Measurements from ENCODE around the gene JSRP1.

Gene JSRP1

DNA sequence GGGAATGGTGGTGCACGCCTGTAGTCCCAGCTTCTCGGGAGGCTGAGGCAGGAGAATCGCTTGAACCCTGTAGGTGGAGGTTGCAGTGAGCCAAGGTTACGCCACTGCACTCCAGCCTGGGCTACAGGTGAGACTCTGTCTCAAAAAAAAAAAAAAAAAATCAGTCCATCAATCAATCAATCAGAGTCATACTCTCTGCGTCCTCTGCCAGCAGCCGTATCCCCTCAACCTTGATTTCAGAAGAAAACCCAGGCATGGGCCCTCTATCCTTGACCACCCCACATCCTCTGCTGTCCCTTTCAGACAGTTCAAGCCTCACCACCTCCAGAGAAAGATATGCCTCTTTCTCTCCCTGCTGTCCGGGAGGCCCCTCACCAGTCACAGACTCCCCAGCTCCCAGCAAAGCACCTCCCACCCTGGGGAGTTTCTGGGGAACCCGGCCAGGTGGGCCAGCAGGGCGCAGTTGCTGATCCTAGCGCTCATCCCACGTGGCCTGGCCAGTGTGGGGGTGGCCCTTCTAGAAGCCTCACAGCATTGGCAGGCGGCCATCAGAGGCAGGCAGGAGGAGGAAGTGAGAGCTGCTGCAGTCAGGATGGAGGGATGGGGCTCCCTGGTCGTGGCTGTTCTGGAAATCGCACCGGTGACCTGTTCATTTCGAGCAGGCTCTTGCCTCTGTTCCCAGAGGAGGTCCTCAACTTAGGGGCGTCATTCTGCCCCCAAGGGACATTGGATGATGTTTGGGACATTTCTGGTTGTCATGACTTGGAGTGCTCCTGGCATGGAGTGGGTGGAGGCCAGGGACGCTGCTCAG lies 10.2 kb upstream of the JSRP1 start:
- DNase-seq = no peak

DNA sequence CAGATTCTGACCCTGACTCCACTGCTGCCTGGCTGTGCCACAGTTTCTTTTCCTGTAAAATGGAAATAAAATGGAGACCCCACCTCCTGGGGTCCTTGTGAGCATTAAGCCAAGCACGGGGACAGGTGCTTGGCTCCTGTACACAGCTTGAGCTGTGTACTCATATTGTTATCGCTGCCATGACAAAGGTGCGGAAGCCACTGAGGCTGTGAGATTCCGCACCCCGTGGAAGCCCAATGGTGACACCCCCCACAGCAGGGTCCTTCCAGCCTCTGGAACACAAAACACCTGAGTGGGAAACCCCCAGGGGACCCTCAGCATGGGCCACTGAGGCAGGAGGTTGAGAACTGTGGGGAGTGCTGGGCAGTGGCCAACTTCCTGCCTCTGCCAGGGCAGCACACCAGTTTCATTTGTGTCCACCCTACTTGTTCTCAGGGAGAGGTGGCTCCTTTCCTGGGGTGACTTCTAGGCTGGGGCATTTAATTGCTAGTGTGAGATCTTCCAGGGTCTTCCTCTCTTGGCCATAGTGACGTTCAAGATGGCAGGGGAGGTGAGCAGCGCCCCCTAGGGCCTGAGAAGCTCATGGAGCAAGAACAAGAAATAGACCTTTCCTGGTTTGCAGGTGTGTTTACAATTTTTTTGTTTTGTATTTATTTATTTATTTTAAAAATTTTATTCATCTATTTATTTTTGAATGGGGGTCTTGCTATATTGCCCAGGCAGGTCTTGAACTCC lies 5.4 kb upstream of the JSRP1 start:
- peak; percentile 7 for DNase-seq

DNA sequence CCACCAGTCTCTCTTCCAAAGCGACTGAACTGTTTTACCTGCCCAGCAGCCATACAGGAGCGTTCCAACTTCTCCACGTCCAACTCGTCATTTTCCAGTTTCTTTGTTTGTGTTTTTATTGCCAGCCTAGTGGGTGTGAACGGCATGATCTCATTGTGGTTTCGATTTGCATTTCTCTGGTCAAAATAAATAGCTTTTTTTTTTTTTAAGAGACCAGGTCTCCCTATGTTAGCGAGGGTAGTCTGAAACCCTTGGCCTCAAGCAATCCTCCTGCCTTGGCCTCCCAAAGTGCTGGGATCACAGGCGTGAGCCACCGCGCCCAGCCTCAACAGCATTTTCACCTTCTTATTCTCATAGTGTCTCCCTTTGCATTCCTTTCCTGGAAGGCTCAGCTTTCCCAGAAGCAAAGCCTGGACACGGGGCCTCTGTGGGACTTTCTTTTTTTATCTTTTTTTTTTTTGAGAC lies 4.2 kb upstream of the JSRP1 start:
- DNase-seq = no peak

DNA sequence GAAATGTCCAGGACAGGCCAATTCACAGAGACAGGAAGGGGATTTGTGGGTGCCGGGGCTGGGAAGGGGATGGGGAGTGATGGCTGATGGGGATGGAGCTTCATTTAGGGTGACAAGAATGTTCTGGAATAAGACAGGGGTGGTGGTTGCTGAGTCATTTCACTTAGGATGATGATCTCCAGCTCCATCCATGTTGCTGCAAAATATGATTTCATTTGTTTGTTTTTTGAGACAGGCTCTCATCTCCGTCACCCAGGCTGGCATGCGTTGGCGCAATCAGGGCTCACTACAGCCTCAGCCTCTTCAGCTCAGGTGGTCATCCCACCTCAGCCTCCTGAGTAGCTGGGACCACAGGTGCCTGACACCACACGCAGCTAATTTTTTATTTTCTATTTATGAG lies 3.1 kb upstream of the JSRP1 start:
- DNase-seq = no peak

DNA sequence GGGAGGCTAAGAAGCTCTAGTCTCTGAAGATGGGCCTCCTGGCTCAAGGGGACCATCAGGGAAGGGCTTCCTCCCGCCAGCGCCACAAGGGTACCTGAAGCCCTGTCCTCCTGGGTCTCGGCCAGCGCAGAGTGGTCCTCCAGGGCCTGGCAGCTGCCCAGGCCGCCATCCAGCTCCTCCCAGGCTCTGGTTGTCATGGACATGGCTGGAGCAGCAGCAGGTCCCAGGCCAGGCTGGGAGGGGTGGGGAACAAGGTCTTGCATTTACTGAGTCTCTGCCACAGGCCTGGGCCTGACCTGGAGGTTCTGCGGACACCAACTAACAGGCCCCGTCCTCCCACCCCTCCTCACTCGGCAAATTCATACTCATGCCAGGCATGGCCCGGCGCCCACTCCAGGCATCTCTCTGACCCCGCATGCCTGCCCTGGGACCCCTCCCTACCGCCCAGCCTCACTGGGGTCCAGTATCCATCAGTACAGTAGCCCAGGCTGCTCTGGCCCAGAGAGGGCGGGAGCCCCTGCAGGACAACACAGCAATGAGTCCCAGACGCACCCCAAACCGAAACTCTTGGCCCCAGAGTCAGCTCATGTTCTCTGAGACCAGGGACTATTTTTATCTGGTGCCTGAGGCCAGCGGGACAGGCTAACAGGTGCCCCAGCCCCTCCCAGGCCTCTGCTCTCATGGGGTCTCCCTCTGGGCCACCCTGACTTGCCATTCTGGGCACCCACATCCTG lies 938 bp downstream of the JSRP1 start:
- no peak for DNase-seq

DNA sequence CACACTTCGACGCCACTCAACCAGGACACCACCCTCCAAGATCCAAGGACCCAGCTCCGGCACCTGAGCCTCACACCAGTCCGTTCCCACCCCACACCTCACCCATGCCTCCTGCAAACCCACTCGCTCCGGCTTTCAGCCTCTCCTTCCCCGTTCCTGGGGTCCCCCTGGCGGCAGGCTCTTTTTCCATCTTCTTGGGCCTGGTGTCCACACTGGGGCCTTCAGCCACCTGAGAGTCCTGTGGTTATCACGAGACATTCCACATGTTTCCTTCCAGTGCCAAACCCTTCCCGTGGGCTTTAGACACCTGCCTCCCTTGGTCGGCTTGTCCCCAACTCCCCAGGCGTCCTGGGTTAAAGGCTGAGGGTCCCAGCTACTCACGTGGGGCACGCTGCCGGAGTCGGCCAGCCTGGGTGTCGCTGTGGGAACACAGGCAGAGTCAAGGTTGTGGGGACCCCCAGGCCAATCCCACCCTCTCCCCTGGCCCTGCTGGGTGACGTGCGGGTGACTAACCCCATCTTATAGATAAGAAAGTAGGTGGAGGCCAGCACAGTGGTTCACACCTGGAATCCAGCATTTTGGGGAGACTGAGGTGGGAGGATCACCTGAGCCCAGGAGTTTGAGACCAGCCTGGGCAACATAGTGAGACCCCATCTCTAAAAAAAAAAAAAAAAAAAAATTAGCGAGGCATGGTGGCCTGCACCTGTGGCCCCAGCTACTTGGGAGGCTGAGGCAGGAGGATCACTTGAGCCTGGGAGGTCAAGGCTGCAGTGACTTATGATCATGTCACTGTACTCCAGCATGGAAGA lies 1.9 kb downstream of the JSRP1 start:
- no peak for DNase-seq

DNA sequence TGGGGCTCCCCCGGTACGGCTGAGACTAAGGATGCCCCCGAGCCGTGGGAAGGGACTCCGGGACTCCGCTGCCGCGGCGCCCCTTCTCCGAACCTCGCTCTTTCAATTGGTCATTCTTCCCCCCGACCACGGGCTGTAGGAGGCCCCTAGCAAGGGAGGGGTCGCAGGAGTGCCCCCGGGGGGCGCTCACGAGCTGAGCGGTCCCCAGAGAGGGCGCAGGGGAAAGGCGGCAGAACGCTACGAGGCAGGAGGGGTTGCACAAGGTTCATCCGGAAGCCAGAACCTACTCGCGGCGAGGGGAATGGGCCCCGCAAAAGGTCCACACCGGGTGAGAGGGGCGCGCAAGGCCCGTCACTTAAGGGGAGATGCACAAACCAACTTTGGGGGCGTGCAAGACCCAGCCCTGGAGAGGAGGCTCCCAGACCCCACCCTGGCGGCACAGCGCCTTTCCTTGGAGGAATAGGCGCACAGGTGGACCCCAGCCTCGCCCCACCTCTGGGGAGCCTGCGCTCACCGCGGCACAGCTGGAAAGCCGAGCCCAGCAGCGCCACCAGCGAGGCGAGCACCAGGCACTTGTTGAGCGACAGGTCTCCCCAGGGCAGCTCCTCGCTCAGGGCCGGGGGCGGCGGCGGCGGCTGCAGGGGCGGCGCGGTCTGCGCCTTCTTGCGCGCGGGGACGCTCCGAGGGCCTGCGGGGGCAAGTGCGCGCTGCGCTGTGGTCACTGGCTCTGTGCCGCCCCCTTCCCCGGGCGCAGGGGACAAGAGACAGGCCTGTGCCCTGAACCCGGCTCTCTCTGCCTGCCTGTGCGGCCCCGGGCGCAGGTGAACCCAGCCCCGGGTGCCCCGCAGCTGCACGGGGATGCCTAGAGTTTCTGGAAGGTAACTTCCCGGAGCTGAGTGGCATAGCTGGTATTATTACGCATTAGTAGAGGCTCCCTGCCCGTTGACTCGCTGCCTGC lies 2.8 kb downstream of the JSRP1 start:
- DNase-seq = no peak

DNA sequence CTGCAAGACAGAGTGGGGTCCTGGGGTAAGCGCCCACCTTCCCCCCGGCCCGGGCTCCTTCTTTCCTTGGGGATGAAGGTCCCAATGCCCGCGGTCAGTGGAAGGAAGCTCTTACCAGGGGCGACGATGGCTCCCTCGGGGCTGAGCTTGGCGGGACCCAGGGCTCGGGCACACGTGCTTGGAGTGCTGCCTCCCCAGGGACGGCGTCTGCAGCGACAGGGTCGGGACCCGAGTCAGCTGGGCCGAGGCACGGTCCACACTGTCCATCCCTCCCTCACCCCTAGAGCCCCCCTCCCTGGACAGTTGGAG lies 3.5 kb downstream of the JSRP1 start:
- DNase-seq = no peak

DNA sequence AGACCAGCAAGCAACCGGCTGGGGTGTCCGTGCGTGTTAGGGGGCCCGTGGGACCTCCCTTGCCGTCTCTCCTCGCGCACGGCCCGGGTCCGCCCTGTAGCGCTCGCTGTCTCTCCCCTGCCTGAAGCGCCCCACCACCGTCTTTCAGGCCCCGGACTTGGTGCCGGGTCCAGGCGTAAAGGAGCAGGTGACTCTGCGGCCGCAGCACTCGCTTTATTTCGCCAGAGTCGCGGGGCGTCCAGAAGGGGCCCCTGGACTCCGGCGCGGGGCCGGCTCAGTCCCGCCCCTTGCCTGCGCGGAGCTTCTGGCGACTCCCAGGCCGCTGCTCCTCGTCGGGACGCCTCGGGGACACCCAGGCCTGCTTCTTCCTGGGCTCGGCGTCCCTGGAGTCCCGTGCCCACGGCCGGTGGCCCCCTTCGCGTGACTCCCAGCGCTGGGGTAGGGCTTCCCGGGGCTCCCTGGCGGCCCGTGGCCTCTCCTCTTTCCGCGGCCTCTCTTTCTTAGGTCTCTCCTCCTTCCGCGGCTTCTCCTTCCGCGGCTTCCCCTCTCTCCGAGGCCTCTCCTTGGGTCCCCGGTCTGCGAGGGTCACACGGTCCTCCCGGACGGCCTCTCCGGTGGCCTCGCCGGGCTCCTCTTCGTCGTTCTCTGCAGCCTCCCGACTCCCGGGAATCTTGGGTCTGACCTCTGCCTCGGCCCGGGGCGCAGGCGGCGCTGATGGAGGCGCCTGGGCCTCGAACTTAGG lies 4.0 kb downstream of the JSRP1 start:
- no peak for DNase-seq

DNA sequence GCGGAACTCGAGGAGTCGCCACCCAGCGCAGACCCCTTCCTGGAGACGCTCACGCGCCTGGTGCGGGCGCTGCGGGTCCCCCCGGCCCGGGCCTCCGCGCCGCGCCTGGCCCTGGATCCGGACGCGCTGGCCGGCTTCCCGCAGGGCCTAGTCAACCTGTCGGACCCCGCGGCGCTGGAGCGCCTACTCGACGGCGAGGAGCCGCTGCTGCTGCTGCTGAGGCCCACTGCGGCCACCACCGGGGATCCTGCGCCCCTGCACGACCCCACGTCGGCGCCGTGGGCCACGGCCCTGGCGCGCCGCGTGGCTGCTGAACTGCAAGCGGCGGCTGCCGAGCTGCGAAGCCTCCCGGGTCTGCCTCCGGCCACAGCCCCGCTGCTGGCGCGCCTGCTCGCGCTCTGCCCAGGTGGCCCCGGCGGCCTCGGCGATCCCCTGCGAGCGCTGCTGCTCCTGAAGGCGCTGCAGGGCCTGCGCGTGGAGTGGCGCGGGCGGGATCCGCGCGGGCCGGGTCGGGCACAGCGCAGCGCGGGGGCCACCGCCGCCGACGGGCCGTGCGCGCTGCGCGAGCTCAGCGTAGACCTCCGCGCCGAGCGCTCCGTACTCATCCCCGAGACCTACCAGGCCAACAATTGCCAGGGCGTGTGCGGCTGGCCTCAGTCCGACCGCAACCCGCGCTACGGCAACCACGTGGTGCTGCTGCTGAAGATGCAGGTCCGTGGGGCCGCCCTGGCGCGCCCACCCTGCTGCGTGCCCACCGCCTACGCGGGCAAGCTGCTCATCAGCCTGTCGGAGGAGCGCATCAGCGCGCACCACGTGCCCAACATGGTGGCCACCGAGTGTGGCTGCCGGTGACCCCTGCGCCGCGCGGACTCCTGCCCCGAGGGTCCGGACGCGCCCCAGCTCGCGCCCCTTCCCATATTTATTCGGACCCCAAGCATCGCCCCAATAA lies 4.8 kb downstream of the JSRP1 start:
- DNase-seq = no peak

DNA sequence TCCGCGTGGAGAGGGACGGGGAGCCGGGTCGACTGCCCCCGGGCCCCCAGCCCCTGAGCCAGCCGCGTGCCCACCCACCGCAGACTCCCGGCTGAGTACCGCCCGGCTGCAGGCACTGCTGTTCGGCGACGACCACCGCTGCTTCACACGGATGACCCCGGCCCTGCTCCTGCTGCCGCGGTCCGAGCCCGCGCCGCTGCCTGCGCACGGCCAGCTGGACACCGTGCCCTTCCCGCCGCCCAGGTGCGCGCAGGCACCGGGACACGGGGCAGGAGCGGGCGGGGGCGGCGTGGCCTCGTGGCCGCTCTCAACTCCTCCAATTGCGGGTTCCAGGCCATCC lies 5.5 kb downstream of the JSRP1 start:
- DNase-seq = no peak

DNA sequence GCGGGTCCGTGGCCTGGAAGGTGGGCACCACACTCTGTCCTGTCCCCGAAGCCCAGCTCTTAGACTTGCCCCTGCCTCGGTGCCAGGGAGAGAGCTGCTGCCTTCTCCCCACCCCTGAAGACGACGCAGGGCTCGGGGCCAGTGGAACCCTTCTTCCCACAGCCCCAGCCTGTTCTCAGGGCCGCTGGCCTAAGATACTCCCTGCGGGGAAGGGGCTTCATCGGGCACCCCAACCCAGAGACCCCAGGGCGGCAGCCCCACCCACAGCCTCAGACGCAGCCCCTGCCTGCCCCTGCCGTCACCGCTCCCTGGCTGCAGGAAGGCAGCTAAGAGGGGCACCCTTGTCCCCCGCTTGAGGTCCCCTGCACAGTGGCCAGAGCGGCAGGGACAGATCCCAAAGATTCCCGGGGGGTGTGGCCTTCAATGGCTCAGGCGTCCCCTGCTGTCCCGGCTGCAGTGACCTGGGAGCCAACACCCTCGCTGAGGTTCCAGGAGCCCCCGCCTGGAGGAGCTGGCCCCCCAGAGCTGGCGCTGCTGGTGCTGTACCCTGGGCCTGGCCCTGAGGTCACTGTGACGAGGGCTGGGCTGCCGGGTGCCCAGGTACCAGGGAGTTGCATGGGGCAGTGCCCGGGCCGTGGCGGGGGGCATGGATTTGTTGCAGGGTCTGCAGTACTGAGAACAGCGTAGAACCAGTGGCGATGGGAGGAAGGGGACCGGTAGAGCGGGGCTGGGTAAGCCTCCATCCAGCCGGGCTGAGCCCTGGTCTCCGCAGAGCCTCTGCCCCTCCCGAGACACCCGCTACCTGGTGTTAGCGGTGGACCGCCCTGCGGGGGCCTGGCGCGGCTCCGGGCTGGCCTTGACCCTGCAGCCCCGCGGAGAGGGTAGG lies 6.1 kb downstream of the JSRP1 start:
- no peak for DNase-seq

DNA sequence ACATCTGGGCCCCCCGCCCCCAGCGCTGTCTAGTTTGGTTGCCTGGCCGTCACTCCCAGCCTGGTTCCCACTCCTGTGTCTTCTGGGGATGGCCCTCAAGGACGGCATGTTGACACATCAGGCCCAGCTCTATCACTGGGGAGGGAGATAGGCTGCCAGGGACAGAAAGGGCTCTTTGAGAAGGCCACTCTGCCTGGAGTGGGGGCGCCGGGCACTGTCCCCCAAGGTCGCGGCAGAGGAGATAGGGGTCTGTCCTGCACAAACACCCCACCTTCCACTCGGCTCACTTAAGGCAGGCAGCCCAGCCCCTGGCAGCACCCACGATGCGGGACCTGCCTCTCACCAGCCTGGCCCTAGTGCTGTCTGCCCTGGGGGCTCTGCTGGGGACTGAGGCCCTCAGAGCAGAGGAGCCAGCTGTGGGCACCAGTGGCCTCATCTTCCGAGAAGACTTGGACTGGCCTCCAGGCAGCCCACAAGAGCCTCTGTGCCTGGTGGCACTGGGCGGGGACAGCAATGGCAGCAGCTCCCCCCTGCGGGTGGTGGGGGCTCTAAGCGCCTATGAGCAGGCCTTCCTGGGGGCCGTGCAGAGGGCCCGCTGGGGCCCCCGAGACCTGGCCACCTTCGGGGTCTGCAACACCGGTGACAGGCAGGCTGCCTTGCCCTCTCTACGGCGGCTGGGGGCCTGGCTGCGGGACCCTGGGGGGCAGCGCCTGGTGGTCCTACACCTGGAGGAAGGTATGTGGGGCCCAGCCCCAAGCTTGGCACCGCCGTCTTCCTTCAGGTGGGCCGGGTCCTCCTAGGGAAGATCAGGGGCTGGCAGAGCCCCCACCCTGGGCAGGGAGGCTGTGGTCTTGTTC lies 7.0 kb downstream of the JSRP1 start, which contains the start of gene AMH:
AMH (plus strand) TSS at position 314 of the 857 bp plus-strand sequence; CDS start at position 324, 10 bp downstream.
- DNase-seq = no peak

DNA sequence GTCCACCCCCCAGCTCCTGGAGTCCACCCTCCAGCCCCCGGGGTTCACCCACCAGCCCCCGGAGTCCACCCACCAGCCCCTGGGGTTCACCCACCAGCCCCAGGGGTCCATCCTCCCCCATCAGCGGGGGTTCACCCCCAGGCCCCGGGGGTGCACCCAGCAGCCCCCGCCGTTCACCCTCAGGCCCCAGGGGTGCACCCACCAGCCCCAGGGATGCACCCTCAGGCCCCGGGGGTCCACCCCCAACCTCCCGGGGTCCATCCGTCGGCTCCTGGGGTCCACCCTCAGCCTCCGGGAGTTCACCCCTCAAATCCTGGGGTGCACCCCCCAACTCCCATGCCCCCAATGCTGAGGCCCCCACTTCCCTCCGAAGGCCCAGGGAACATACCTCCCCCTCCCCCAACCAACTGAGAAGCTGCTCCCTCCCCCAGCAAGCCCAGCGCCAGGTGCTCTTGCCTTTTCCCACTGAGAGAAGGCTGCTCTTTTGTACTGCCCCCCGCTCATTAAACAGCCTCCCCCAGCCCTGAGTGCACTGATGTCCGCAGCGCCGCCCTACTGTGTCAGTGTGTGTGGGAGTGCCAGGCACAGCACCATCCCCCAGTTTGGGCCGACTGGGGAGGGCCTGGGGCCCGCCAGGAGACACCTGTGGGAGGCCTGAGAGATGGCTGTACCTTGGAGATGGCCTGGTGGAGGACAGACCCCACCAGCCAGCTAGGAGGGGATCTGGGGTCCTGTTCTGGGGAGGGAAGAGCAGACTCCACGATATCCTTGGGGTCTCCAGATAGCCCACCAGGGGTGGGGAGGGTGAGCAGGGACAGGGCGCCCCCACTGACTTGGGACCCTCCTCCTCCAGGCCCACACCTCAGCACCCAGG lies 7.8 kb downstream of the JSRP1 start:
- no peak for DNase-seq

DNA sequence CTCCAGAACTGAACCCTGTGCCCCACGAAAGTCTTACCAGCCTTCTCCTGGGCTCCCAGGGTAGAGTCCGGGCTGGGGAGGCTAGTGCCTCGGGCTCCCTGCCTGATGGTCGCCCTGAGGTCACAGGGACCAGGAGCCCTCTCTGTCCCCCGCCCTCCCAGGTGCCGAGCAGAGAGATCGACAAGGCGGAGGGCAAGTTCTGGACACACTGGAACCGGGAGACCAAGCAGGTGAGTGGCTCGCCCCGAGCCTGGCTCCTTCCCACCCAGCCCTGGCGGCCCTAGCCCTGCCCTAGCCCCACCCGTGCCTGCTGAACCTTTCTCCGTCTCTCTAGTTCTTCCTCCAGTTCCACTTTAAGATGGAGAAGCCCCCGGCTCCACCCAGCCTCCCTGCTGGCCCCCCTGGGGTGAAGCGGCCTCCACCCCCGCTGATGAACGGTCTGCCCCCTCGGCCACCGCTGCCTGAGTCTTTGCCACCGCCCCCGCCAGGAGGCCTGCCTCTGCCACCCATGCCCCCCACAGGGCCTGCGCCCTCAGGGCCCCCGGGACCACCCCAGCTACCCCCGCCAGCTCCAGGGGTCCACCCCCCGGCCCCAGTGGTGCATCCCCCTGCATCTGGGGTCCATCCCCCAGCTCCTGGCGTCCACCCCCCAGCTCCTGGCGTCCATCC lies 8.7 kb downstream of the JSRP1 start:
- DNase-seq = no peak

DNA sequence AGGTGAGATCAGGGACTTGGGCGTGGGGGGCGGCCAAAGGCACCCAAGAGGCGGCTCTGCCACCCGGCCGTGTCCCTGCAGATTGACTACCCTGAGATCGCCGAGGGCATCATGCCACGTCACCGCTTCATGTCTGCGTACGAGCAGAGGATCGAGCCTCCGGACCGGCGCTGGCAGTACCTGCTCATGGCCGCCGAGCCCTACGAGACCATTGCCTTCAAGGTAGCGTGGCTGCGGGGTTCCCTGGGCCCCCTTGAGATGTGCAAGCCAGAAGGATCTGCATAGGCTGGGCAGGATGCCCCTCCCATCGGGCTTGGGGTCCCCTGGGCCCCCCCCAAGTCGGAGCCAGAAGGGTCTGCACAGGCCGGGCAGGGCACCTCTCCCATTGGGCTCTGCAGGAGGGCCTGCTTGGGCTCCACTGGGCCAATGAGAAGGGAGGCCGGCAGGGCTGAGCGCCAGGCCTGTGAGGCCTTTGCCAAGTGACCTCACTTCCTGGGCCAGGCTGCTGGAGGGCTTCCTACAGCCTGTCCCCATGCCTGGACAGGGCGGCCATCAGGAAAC lies 9.3 kb downstream of the JSRP1 start:
- no peak for DNase-seq

Data from NCI-H1694 (cell line).